HG02970 (cell line): ENCODE results near the gene LGI1.

Experiments
- ATAC-seq: cut with Tn5 transposase; IDR thresholded peaks from one replicate; pipeline ENCODE4 v1.9.1; 2021; ENCODE audit warnings: mild to moderate bottlenecking, moderate library complexity, moderate number of reproducible peaks; ENCODE audit not compliant: unreplicated experiment, low FRiP score

LGI1 gene

GRCh38 chr10:93754761-93755160 is 3.0 kb upstream of the LGI1 start:
- no peak for ATAC-seq

GRCh38 chr10:93755443-93756116 is 2.2 kb upstream of the LGI1 start:
- no peak for ATAC-seq

- no peak for ATAC-seq
Measured at GRCh38 chr10:93756118-93756517, 1.6 kb upstream of the LGI1 start.

GRCh38 chr10:93757136-93757535 is 600 bp upstream of the LGI1 start:
- ATAC-seq: no peak

- no peak for ATAC-seq
Measured at GRCh38 chr10:93758508-93758885, 761 bp downstream of the LGI1 start.

GRCh38 chr10:93758891-93759410 is 1.2 kb downstream of the LGI1 start:
- no peak for ATAC-seq

- no peak for ATAC-seq
Measured at GRCh38 chr10:93760490-93760889, 2.8 kb downstream of the LGI1 start.

GRCh38 chr10:93762979-93763391 is 5.2 kb downstream of the LGI1 start:
- no peak for ATAC-seq

GRCh38 chr10:93766918-93767317 is 9.2 kb downstream of the LGI1 start:
- no peak for ATAC-seq

- ATAC-seq: no peak
Measured at GRCh38 chr10:93767724-93768399, 10.1 kb downstream of the LGI1 start.

- ATAC-seq: no peak
Measured at GRCh38 chr10:93768892-93769291, 11.2 kb downstream of the LGI1 start.

- no peak for ATAC-seq
Measured at GRCh38 chr10:93771354-93771753, 13.6 kb downstream of the LGI1 start.

- no peak for ATAC-seq
Measured at GRCh38 chr10:93773120-93773519, 15.4 kb downstream of the LGI1 start.

GRCh38 chr10:93773705-93774104 is 16.0 kb downstream of the LGI1 start:
- no peak for ATAC-seq

- no peak for ATAC-seq
Measured at GRCh38 chr10:93775356-93775755, 17.6 kb downstream of the LGI1 start.

GRCh38 chr10:93777092-93777491 is 19.4 kb downstream of the LGI1 start:
- ATAC-seq: no peak

GRCh38 chr10:93784059-93784458 is 26.3 kb downstream of the LGI1 start:
- ATAC-seq: no peak

- ATAC-seq: no peak
Measured at GRCh38 chr10:93788413-93789208, 30.9 kb downstream of the LGI1 start.

- no peak for ATAC-seq
Measured at GRCh38 chr10:93790439-93790838, 32.7 kb downstream of the LGI1 start.

- no peak for ATAC-seq
Measured at GRCh38 chr10:93796167-93796566, 38.4 kb downstream of the LGI1 start.

GRCh38 chr10:93797825-93798224 is 40.1 kb downstream of the LGI1 start:
- ATAC-seq: no peak
